Activated CD4-positive, alpha-beta T cell treated with anti-CD3 and anti-CD28 coated beads for 36 hours (primary cell): ENCODE data around the gene PAK6. TPM values are rescaled to one million over a fixed set of nuclear protein-coding genes. Genes with fewer than 3 reads are reported as not detected.

Experiments
- ATAC-seq: fragments of 200-7000 bp; cut with Tn5 transposase; one replicate; pipeline ENCODE4 v1.10.0; 2021; ENCODE audit warnings: mild to moderate bottlenecking, moderate library complexity
- CTCF ChIA-PET: fragments of 350-600 bp; sonication (Branson Sonifier 250); formaldehyde crosslinking; loops from one replicate; lab custom pipeline; 2021; ENCODE audit warnings: antibody characterized with exemption; lab: Charles Lee
- POLR2A ChIA-PET: fragments of 350-600 bp; sonication (Branson Sonifier 250); formaldehyde crosslinking; loops from one replicate; lab custom pipeline; 2021; ENCODE audit warnings: antibody characterized with exemption, inconsistent platforms; lab: Charles Lee
- DNase-seq: peaks from one replicate; pipeline ENCODE4 v3.0.0-alpha.2; 2020
- H3K27ac Mint-ChIP-seq: one replicate; pipeline ENCODE4 v1.8.0; 2021; ENCODE audit warnings: mixed read lengths
- H3K27me3 Mint-ChIP-seq: one replicate; pipeline ENCODE4 v1.8.0; 2021; ENCODE audit warnings: mixed read lengths
- H3K36me3 Mint-ChIP-seq: one replicate; pipeline ENCODE4 v1.8.0; 2021; ENCODE audit warnings: low read depth, mixed read lengths
- H3K4me1 Mint-ChIP-seq: one replicate; pipeline ENCODE4 v1.8.0; 2021; ENCODE audit warnings: mixed read lengths
- H3K4me3 Mint-ChIP-seq: one replicate; pipeline ENCODE4 v1.8.0; 2021; ENCODE audit warnings: mild to moderate bottlenecking, moderate library complexity, mixed read lengths
- H3K9me3 Mint-ChIP-seq: one replicate; pipeline ENCODE4 v1.8.0; 2021; ENCODE audit warnings: low read depth, mixed read lengths
- intact Hi-C, 2 experiments: fragments of 100-400 bp; cut with DNase I in 1 of 2; cut with micrococcal nuclease in 1 of 2; formaldehyde crosslinking; loops; one replicate each; pipeline versions ENCODE4 v1.14.2 to v1.15.1; 2022 to 2024; cut with DNase I, micrococcal nuclease
- total RNA-seq, 2 experiments: library from RNA; stranded (reverse); gene quantifications; one replicate each; pipeline ENCODE4 v1.2.3, GENCODE V29; 2021

PAK6 gene
- total RNA-seq, 2 experiments from 2014 or later = 0.30 to 0.53 TPM

DNA sequence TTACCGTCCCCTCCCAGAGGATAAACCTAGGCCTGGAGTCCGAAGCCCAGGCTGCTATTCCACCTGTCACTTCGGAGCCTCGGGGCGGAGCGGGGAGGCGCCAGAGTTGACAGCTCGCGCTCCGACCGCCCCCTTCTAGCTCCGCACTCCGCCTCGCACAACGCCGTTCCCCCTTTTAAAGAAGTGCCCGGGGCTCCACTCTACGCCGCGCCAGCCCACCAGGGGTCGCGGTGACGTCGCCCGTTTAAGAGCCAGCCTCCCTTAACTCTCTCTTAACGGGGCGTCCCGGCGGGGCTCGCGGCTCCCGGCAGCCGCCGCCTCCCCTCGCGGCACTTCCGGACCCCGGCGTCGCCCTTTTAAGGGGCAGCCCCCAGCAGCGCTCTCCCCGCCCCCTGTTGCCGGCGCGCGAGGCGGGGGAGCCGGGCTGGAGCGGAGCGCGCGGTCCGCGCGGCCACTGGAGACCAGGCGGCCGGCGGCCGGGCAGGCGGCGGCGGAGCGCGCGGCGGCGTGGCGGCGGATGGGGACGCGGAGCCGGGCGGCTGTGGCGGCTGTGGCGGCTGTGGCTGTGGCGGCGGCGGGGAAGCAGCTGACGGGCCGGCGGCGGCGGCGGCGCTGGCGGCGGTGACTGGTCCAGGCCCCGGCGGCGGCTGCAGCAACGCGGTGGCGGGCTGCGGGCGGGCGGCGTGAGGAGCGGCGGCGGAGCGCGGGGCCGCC, 84.5 kb downstream of the PAK6 start, which contains the start of gene INAFM2:
INAFM2 (plus strand) TSS at position 454 of the 714 bp plus-strand sequence. CDS start 364 bp downstream, outside the sequence.
- Mint-ChIP-seq H3K4me3 (peak within 1 kb of the TSS; percentile 71), H3K9me3 (no peaks in the 10 kb centered on the region), H3K4me1 (peaks cover 25% of the 10 kb centered on the region), H3K27ac (no peak within 1 kb of the TSS), H3K27me3 (no peaks in the 10 kb centered on the region), H3K36me3 (peaks cover 4% of the 10 kb centered on the region)
- ChIA-PET POLR2A (interaction anchor here (0.8 to 1.5 kb wide), 3 partner anchors 15 to 276 kb away, joined by 3 to 7 read pairs (median 3); no protein-coding TSS in a partner anchor), CTCF (interaction anchor here (0.6 to 21.7 kb wide), 14 partner anchors 8 to 278 kb away, joined by 3 to 393 read pairs (median 4); partner anchors contain the start of genes CCDC9B, DISP2 and PLCB2)
- intact Hi-C loops = loop anchor here (1.0 to 5.0 kb wide), 16 partner anchors 15 to 909 kb away; partner anchors contain the start of genes ANKRD63 (in 1 of the 2), BAHD1 (in 1 of the 2), CCDC32 (in 1 of the 2) and CHP1 (in 1 of the 2)
- peak; percentile 92 for DNase-seq
- ATAC-seq = peak; percentile 87

DNA sequence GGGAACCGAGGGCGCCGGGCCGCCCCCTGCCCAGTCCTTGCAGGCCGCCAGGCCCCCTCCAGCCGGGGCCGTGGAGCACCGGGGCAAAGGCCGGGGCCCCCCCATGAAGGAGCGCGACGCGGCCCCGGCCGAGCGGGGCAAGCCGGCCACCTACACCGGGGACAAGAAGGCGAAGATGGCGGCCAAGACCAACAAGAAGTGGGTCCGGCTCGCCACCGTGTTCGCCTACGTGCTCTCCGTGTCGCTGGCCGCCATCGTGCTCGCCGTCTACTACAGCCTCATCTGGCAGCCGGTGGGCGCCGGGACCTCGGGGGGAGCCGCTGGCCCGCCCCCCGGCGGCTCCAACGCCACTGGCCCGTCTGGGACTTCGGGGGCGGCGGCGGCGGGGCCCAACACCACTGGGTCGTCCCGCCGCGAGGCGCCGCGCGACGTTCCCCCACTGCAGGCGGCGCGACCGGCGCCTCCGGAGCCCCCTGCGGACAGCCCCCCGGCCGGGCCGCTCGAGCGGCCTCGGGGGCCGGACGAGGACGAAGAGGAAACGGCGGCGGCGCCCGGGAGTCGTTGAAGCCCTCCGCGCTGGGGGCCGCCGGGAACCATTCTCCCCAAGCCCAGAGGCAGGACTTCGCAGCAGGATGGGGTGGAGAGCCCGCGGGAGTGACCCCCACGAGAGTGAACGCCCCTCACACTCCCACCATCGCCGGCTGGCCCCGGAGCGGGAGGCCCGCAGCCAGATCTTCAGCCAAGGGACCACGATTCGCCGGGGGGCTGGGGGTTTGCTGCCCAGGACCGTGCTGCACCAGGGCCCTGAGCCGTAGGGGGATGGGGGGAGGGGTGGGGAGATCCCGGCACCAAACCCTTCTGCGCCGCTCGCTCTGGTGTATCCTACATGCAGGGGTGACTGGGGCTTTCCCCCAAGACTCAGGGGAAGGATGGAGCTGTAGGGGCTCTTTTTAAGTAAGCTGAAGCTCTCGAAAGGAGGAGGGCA, 85.4 kb downstream of the PAK6 start:
- DNase-seq = peak; percentile 63
- peaks cover 4% of the 10 kb centered on the region for H3K36me3 Mint-ChIP-seq
- ChIA-PET CTCF (interaction anchor here (0.6 to 21.7 kb wide), 12 partner anchors 9 to 107 kb away, joined by 3 to 393 read pairs (median 6); partner anchors contain the start of genes CCDC9B and PLCB2), POLR2A (interaction anchor here (1.5 kb wide), 1 partner anchor 16 kb away, joined by 7 read pairs; no protein-coding TSS in a partner anchor)
- no peak for ATAC-seq
- H3K27ac Mint-ChIP-seq = no peak overlapping the region
- H3K4me3 Mint-ChIP-seq = peak overlapping the region; percentile 71
- intact Hi-C loops = loop anchor here (1.0 to 5.0 kb wide), 16 partner anchors 14 to 908 kb away; partner anchors contain the start of genes ANKRD63 (in 1 of the 2), BAHD1 (in 1 of the 2), CCDC32 (in 1 of the 2) and CHP1 (in 1 of the 2)
- H3K4me1 Mint-ChIP-seq = peaks cover 25% of the 10 kb centered on the region
- H3K9me3 Mint-ChIP-seq = no peaks in the 10 kb centered on the region
- no peaks in the 10 kb centered on the region for H3K27me3 Mint-ChIP-seq

DNA sequence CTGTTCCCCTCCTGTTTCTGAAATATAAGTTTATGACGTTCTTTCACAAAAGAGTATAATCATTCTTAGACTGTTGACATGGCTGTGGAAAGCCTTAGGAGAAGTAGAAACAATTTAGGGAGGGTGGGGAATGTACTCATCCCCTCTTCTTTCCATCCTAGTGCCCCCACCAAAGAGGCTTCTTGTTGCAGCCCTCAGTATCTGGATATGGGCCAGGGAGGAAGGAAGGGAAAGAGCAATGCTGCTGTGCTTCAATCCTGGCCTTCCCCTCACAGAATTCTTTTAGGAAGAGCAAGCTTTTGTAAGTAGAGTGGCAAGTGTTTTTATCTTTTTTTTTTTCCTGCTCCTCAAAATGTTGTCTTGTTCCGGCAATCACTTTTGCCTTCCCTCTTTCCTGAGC, 86.3 kb downstream of the PAK6 start:
- no peaks in the 10 kb centered on the region for H3K9me3 Mint-ChIP-seq
- H3K27ac Mint-ChIP-seq = no peak overlapping the region
- ChIA-PET POLR2A (no interaction called here), CTCF (interaction anchor here (0.6 to 7.0 kb wide), 12 partner anchors 9 to 239 kb away, joined by 3 to 109 read pairs (median 4); partner anchors contain the start of genes CCDC32 and CCDC9B)
- H3K4me1 Mint-ChIP-seq = peaks cover 25% of the 10 kb centered on the region
- peak overlapping the region; percentile 71 for H3K4me3 Mint-ChIP-seq
- DNase-seq = no peak
- no peak for ATAC-seq
- no peaks in the 10 kb centered on the region for H3K27me3 Mint-ChIP-seq
- H3K36me3 Mint-ChIP-seq = peaks cover 4% of the 10 kb centered on the region
- intact Hi-C loops = no loop called here

DNA sequence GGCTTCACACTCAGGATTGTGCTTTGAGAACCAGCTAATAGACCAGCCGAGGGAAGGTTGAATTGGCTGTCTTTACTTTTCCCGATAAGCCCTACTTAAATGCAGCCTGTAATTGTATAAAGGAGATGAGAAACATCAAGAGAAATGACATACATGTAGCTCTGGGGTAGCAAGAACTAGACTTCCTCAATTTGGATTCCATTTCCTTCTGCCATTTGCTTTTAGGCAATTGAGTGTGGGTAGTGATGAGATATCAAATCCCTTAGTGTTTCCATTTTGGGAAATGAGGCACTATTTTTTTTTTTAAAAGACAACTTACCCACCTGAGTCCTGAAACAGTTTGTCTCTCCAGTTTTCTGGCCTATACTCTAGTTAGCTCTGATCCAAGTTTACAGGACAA, 86.8 kb downstream of the PAK6 start:
- peaks cover 4% of the 10 kb centered on the region for H3K36me3 Mint-ChIP-seq
- no peak overlapping the region for H3K27ac Mint-ChIP-seq
- H3K4me3 Mint-ChIP-seq = no peak overlapping the region
- intact Hi-C loops = no loop called here
- ATAC-seq (no peak), DNase-seq (no peak)
- no peaks in the 10 kb centered on the region for H3K27me3 Mint-ChIP-seq
- H3K9me3 Mint-ChIP-seq = no peaks in the 10 kb centered on the region
- ChIA-PET POLR2A (no interaction called here), CTCF (interaction anchor here (0.7 to 7.0 kb wide), 12 partner anchors 9 to 239 kb away, joined by 3 to 109 read pairs (median 6); partner anchors contain the start of genes CCDC32 and CCDC9B)
- peaks cover 25% of the 10 kb centered on the region for H3K4me1 Mint-ChIP-seq

Other genes with a start within 250 kb of the PAK6 start
- gene SRP14, start 199.9 kb upstream of the PAK6 start, total RNA-seq = 100 to 1,000 TPM; 124 to 157 TPM
- 1 to 10 TPM; 7.6 to 8.4 TPM for gene BMF, start 130.2 kb upstream of the PAK6 start, total RNA-seq
- 10 to 100 TPM; 95.3 to 99.5 TPM for gene BUB1B, start 78.0 kb upstream of the PAK6 start, total RNA-seq
- not detected for gene ANKRD63, start 44.0 kb downstream of the PAK6 start, total RNA-seq
- gene PLCB2, start 68.9 kb downstream of the PAK6 start, total RNA-seq = 10 to 100 TPM; 67.9 to 86.8 TPM
- 10 to 100 TPM in 1 of 2 experiments, 1 to 10 TPM in 1; 9.9 to 11.2 TPM for gene INAFM2, start 84.6 kb downstream of the PAK6 start, total RNA-seq
- gene CCDC9B, start 101.9 kb downstream of the PAK6 start, total RNA-seq = under 1 TPM; 0.65 to 0.98 TPM
- not detected for gene PHGR1, start 112.0 kb downstream of the PAK6 start, total RNA-seq
- gene DISP2, start 119.2 kb downstream of the PAK6 start, total RNA-seq = under 1 TPM; 0.02 to 0.04 TPM
- 10 to 100 TPM; 56.2 to 58.8 TPM for gene KNSTRN, start 143.7 kb downstream of the PAK6 start, total RNA-seq
- 10 to 100 TPM; 30.8 to 46.2 TPM for gene IVD, start 166.7 kb downstream of the PAK6 start, total RNA-seq
- 10 to 100 TPM; 15.3 to 16.7 TPM for gene BAHD1, start 201.9 kb downstream of the PAK6 start, total RNA-seq
- gene CHST14, start 231.9 kb downstream of the PAK6 start, total RNA-seq = 1 to 10 TPM; 5.4 to 6.2 TPM